Measurements from ENCODE around the gene LRBA.
"Not testable (repeated sequence)": the region's sequence is repeated elsewhere in the genome, so short reads cannot be mapped to it uniquely, and the experiment has no call there.

Gene LRBA

DNA sequence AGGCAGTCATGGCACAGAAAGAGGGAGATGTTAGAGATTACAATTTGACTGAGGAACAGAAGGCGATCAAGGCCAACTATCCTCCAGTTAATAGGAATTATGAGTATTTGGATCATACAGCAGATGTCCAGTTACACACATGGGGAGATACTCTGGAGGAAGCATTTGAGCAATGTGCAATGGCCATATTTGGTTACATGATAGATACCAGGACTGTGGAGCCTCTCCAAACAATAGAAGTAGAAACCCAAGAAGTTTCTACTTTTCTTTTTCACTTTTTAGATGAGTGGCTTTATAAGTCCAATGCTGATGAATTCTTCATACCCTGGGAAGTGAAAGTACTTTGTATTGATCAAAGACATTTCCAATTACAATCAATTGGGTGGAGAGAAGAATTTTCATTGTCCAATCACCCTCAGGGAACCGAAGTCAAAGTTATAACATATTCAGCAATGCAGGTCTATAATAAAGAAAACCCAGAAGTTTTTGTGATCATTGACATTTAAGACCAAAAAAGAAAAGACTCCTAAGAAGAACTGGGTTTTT lies 294.0 kb downstream of the LRBA start:
- DNase-seq, result no peak

GRCh38 chr4:150717952-150718351 lies 297.1 kb downstream of the LRBA start:
- DNase-seq, result no peak

GRCh38 chr4:150714462-150715438 lies 300.3 kb downstream of the LRBA start:
- no peak for DNase-seq

GRCh38 chr4:150713251-150713650 lies 301.8 kb downstream of the LRBA start:
- DNase-seq, result no peak

DNA sequence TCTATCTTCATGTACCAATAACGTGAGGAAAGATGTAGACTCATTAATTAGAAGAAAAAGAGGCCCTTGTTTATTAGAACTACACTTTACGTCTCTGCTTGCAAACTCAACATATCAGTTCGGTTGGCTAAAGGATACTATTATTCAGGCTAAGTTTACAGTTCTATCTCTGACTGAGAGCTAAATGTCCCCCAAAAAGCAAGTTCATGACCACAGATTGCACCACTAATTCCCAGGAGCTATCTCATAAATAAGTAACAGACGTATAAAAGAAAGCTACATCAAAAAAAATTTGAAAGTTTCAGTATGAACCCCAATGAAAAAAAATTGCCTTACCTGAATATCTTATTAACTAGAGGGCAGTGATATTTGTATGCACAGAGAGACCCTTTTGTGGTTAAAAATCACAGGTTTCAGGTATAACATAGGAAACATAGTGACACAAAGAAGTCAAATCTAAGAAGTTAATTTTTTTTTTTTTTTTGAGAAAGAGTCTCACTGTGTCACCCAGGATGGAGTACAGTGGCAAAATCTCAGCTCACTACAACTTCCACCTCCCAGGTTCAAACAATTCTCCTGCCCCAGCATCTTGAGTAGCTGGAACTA lies 304.2 kb downstream of the LRBA start:
- no peak for DNase-seq

- no peak for DNase-seq
These were observed 307.1 kb downstream of the LRBA start for GRCh38 chr4:150708004-150708403.

DNA sequence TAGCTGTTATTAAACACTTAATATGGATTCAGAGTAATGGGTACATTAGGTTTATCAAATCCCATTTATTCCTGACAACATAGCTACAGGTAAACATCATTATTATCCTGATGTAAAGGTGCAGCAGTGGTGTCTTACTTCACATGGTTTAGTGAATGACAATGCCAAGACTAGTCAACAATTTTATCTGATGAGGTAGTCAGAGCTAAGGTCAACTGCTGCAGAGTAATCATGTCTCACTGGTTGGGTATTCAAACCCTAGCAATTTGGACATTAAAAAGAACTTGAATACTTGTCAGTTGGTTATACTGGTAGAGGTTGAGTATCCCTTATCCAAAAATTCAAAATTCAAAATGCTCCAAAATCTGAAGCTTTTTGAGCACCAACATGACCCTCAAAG lies 315.5 kb downstream of the LRBA start:
- no peak for DNase-seq

GRCh38 chr4:150695162-150695561 lies 319.9 kb downstream of the LRBA start:
- no peak for DNase-seq

DNA sequence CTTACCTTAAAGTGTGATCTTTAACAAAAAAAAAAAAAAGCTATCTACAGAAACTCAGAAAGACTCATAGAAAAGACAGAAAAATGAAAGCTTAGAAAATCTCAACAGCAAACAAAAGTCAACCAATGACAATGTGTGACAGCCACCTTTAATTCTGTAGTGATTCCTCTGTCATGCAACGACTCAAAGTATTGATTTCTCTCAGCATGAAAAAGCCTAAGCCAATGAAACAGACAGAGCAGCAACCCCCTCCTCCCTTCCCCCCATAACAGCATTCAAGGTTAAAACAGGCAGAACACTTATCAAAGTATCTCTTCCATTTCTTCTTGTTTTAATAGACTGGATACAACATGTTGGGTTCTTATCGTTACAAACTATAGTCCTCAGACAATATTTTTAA lies 320.6 kb downstream of the LRBA start:
- no peak for DNase-seq

DNA sequence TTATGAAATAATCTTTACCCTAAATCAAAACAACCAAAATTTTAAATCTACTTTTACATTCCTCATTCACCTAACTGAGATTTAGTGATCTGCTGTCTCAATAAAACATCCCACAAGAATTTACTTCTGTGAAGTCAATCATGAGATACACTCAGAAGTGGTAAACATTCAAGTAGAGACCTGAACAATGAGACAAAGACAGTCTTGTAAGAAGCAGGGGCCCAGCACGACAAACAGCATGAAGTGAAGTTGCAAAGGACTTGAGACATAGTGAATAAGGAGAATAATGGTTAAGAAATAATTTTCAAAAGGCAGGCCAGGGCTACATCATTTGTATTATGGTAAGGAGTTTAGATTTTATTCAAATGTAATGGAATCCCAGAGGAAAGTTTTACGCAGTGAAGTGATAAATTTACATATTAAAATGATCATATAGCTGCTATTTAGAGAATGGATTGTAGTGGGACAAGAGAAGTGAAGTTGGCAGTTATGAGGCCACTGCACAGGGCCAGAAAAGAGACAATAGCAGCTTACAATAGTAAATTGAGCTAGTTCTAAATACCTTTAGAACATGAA lies 331.2 kb downstream of the LRBA start:
- DNase-seq, result no peak

DNA sequence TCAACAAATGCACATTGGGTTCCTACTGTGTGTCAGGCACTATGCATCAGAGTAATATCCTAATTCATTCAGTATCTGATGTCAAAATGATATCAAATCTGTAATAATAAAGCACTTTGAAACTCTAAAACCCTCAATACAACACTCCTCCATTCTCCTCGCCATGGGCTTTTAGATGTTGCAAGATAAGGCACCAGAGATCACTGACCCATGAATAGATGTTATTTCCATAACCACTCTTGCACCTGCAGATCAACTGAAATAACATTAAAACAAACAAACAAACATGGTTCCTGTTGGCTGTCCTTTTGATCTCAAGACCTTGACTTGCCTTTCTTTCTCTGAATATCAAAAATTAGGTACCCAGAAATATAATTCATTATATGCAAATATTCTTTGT lies 333.0 kb downstream of the LRBA start:
- no peak for DNase-seq

GRCh38 chr4:150681063-150681462 lies 334.0 kb downstream of the LRBA start:
- DNase-seq, result no peak

GRCh38 chr4:150680651-150681050 lies 334.4 kb downstream of the LRBA start:
- no peak for DNase-seq

DNA sequence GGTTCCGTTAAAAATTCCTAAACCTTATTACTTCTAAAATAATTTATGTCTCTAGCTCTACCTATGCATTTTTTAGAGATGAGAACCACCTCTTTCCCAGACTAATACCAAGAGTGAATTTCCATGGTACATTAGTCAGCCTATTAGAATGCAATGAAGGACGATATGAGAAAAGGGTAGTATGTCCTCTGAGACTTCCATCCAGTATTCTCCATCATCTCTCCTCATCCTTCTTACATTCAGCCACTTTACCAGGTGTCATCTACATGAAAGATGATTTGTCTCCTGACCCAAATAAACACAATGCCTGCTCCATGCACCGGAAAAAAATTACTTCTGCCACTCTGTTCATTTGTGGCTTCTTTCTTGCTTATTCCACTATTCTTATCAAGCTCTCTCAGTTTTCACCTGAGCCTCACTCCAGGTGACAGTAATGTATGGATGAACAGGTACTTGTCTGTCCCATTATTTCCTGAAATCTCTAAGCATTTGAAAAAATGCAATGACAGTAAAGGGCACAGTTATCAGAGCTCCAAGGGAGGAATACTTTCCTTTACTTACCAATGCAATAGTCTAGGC lies 335.2 kb downstream of the LRBA start:
- DNase-seq, result no peak

DNA sequence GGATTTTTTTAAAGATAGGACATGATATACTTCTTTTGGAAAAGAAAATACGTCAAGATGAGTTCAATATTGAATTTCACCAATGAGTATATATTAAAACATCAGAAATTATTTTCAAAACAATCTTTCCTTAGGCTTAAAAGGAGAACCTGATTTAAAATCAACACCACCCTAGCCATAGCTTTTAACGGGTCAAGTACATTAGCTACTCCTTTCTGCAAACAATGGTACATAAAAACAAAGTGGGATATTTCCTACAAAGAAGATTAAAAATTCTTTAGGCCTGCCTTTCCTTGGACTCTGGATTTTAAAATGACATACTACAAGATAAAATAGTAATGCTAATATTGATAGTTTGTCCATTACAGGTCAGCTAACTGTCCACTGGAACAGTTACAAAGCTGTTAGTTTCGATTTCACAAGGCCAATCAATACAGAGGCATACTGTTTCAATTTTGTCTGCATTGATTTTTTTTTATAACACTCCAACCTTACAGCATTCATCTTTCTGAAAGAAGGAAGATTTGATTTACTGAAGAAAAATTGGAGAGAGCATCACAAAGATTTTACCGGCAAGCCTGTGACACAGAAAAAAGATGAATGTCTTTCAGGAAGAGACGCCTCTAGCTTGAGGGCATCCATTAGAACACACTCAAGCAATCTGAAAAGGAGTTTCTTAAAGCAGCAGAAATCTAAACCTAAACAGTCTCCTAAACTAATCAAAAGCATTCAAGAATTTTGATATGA lies 335.9 kb downstream of the LRBA start:
- no peak for DNase-seq

DNA sequence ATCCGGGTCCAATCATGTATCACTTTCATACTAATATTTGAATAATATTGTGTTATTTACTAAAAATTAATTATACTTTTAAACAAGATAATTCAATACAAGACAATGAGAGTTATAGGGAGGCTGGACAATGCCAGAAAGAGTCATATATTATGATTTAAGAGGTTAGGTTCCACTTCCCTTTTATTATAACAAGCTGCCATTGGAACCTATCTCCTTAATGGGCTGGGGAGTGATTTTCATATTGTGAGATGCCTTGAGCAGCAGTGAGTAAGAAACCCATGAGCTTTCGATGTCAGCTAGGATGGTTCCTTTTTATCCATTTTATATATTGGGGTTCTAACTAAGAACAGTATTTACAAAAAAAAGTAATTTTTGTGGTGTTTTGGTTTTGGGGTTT lies 341.3 kb downstream of the LRBA start:
- DNase-seq, result no peak

DNA sequence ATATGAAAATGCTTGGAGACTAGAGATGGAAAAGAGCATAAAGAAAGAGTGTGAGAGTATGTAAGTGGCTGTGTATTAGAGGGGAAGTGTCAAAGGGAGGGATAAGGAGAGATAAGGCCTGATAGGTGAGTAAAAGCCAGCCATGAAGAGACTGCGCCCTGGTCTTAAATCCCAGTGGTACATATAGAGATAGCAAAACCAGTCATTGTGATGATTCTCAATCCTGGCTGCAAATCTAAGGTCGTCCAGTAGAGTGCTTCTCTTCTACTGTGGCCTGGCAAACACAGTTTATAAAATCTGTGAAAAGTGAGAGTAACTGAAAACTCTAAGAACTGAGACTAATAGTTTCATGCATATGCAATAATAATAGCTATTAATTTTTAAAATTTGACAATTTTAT lies 346.3 kb downstream of the LRBA start:
- DNase-seq, result no peak

DNA sequence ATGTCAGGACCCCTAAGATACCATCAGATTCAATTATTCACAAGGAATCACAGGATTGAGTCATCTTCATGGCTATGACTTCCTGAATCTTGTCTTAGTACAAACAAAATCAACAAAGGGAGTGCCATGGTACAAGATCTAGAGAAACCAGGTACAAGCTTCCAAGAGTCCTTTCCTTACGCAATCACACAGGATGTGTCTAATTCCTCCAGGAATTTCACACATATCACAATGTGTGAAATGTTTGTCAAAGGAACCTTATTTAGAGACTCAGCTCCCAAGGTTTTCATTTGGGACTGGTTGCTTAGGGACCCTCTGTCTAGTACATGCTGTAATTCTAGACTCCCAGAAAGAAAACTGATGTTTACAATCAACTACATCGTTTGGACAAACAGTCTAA lies 350.1 kb downstream of the LRBA start:
- DNase-seq, result no peak

GRCh38 chr4:150662686-150663085 lies 352.4 kb downstream of the LRBA start:
- DNase-seq, result no peak

DNA sequence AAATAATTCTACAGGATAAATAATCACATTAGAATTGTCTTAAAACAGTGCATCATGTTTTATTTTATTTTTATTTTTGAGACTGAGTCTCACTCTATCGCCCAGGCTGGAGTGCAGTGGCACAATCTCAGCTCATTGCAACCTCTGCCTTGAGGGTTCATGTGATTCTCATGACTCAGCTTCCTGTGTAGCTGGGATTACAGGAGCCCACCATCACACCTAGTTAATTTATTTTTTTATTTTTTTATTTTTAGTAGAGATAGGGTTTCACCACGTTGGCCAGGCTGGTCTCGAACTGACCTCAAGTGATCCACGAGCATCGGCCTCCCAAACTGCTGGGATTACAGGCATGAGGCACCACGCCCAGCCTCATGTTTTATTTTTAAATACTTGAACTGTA lies 353.5 kb downstream of the LRBA start:
- not testable (repeated sequence) for DNase-seq

DNA sequence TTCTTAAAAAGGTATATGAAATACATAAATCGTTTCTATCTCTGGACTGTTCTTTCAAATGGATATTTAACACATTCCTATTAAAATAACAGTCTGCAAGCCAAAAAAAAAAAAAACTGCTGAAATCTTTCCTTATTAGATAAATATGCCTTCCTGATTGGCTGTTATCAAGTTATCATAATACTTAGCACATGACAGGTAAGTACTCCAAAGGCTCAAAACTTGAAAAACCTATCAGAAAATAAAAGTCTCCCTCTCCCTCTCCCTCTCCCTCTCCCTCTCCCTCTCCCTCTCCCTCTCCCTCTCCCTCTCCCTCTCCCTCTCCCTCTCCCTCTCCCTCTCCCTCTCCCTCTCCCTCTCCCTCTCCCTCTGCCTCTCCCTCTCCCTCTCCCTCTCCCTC lies 356.8 kb downstream of the LRBA start:
- not testable (repeated sequence) for DNase-seq

DNA sequence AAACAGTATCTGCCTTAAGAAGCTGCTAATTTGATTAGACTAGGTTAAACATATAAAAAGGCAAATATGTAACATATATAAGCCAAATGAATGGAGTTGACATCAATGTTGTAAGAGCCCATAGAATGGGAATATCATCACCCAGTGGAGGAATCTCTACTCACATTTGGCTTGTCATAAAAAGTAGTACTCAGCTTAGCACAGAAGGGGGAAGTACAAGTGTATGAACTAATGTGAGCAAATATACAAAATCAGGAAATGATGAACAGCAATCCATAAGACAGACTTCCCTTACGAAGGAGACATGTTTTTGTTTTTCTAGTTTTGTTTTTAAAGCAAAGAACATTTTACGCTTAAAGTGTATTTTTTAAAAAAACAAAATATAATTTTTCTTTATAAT lies 358.2 kb downstream of the LRBA start:
- no peak for DNase-seq

GRCh38 chr4:150650751-150651150 lies 364.3 kb downstream of the LRBA start:
- no peak for DNase-seq
